ENCODE data around the gene ATP2B1.
A peak's percentile ranks its signal among the peaks of the same experiment; 100 is the strongest.

The ATP2B1 gene

DNA sequence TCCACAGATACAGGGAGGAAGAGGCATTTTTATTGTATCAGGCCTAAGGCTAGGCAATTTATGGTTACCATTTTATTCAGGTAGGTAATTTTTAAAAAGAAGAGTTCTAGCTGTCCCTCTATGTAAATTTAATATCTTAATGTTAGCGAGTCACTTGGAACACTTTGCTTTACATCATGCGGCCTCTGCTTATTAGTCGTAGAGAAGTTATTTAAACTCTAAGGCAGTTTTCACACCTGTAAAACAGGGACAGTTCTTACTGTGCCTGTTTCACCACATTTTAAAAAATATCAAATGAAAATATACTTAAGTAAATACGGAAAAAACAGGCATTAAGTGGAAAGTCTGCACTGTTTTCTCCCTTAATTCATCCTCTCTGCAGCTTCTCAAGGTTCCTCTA lies 111.4 kb downstream of the ATP2B1 start:
- FAIRE-seq: no peak
- DNase-seq (ENCODE audit: insufficient read length, low spot score): no peak
- no peak for TF ChIP-seq SPI1 (IDR thresholded peaks at IDR 0.05; ENCODE audit: low read depth, low read length)
- no peak for TF ChIP-seq PAX5 (IDR thresholded peaks at IDR 0.05; ENCODE audit: insufficient read depth, low read length, severe bottlenecking)
- TF ChIP-seq POU2F2 (IDR thresholded peaks at IDR 0.05; ENCODE audit: low read depth, low read length): no peak
- no peak for TF ChIP-seq POLR2A (IDR thresholded peaks at IDR 0.05; ENCODE audit: low read depth, low read length)
- TF ChIP-seq TAF1 (IDR thresholded peaks at IDR 0.05; ENCODE audit: low read depth, low read length): no peak
- no peak for TF ChIP-seq POLR2AphosphoS5 (IDR thresholded peaks at IDR 0.05; ENCODE audit: low read depth, low read length)

DNA sequence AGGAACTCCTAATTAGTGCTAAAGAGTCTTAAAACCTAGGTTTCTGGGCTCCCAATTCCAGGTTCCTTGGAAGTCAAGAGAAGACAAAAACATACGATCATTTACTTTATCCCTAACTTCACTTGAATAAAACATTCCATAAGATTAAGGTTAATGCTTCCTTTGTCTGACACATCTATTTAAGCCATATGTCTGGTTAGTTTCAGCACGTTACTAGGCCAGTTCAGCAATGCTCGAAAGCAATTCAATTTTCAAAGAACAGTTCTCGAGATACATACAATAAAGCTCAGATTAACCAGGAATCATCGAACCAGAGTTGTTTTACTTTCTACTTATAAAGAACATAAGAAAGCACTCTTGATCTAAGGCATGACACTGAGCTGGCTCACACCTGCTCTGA lies 114.8 kb downstream of the ATP2B1 start:
- TF ChIP-seq POLR2A (IDR thresholded peaks at IDR 0.05; ENCODE audit: low read depth, low read length) (no peak), SPI1 (IDR thresholded peaks at IDR 0.05; ENCODE audit: low read depth, low read length) (no peak), PAX5 (IDR thresholded peaks at IDR 0.05; ENCODE audit: insufficient read depth, low read length, severe bottlenecking) (no peak), TAF1 (IDR thresholded peaks at IDR 0.05; ENCODE audit: low read depth, low read length) (no peak), POU2F2 (IDR thresholded peaks at IDR 0.05; ENCODE audit: low read depth, low read length) (no peak), POLR2AphosphoS5 (IDR thresholded peaks at IDR 0.05; ENCODE audit: low read depth, low read length) (no peak)
- DNase-seq (ENCODE audit: insufficient read length, low spot score) (no peak), FAIRE-seq (no peak)

DNA sequence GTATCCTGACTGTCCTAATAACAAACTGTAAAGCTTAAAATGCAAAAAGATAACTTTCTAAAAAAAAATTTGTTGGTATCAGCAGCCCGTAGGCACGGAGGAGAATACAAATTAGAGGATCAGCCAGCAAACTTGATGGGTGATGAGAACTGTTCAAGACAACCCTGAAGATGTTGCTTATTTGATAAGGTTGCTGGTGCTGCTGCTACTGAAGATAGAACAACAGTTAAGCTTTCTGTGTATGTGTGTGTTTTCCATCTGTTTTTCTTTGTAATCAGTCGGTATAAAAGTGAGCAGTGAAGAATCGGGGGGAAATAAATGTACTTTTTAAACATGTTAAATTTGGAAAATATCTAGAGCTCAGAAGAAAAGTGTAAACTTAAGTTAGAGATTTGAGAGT lies 115.4 kb downstream of the ATP2B1 start:
- no peak for DNase-seq (ENCODE audit: insufficient read length, low spot score)
- no peak for FAIRE-seq
- TF ChIP-seq SPI1 (IDR thresholded peaks at IDR 0.05; ENCODE audit: low read depth, low read length) (no peak), PAX5 (IDR thresholded peaks at IDR 0.05; ENCODE audit: insufficient read depth, low read length, severe bottlenecking) (no peak), POU2F2 (IDR thresholded peaks at IDR 0.05; ENCODE audit: low read depth, low read length) (no peak), POLR2AphosphoS5 (IDR thresholded peaks at IDR 0.05; ENCODE audit: low read depth, low read length) (no peak), POLR2A (IDR thresholded peaks at IDR 0.05; ENCODE audit: low read depth, low read length) (no peak)

DNA sequence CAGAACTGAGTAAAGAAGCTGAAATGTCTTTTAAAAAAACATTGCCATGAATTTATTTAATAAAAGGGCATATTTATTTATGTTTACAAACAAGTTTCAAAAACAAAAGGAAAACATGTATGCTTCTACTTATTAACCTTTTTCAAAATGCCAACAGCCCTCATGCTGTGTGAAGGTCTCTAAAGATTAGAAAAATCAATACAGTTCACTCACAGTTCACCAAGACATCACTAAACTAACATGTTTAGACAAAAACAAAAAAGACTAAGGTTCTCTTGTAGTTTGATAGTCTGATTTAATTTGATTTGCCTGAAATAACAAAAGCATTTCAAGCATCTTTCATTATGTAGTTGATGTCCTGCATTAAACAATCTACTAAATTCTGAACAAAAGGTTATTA lies 118.9 kb downstream of the ATP2B1 start:
- TF ChIP-seq TAF1 (IDR thresholded peaks at IDR 0.05; ENCODE audit: low read depth, low read length): no peak
- TF ChIP-seq POU2F2 (IDR thresholded peaks at IDR 0.05; ENCODE audit: low read depth, low read length): no peak
- TF ChIP-seq POLR2AphosphoS5 (IDR thresholded peaks at IDR 0.05; ENCODE audit: low read depth, low read length): no peak
- no peak for TF ChIP-seq PAX5 (IDR thresholded peaks at IDR 0.05; ENCODE audit: insufficient read depth, low read length, severe bottlenecking)
- no peak for TF ChIP-seq SPI1 (IDR thresholded peaks at IDR 0.05; ENCODE audit: low read depth, low read length)
- TF ChIP-seq POLR2A (IDR thresholded peaks at IDR 0.05; ENCODE audit: low read depth, low read length): no peak
- DNase-seq (ENCODE audit: insufficient read length, low spot score) (no peak), FAIRE-seq (no peak)

DNA sequence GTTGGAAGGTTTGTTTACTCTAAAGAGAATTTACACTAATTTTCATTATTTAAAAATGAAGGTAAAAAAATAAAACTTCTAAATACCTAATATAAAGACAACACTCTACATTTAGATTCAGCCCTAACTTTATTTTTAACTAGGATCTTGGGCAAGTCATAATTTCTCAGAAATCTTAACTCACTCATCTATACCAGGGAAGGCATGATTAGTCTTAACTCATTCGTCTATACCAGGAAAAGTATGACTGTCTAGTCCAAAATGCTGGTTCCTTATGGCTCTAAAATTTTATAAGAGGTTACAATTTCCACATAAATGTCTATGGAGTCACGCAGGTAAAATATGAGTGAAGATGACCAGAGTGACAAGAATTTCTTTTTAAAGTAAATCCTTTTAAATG lies 130.1 kb downstream of the ATP2B1 start:
- FAIRE-seq: no peak
- no peak for DNase-seq (ENCODE audit: insufficient read length, low spot score)
- TF ChIP-seq PAX5 (IDR thresholded peaks at IDR 0.05; ENCODE audit: insufficient read depth, low read length, severe bottlenecking): no peak
- TF ChIP-seq POLR2AphosphoS5 (IDR thresholded peaks at IDR 0.05; ENCODE audit: low read depth, low read length): no peak

DNA sequence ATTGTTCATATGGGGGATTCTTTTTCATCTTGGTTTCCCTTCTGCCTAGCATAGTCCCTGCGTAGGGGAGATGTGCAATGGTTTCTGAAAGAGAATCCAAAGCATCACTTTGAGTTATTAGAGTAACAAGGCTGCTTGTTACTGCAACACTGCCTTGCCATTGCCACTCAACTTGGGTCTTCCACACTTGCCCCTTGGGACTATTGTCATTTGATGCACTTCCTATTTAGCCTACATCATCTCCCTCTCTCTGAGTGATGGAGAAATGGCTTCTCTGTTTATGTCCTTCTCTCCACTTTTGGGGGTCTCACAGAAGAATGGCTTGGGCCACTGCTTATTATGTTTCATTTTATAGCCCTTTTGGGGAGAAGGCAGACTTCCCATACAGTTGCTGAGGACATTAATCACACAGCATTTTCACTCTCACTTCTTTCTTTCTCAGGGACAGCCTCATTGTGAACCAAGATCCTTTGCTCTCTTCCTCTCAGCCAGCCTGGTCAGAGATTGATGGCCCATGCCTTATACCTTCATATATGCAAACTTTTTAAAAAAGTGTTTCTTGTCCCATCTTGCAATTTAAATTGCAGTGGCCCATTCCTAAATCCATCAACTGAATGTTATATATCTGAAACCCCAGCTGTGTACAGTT lies 131.9 kb downstream of the ATP2B1 start:
- no peak for DNase-seq (ENCODE audit: insufficient read length, low spot score)
- FAIRE-seq: peak; percentile 5
- TF ChIP-seq TAF1 (IDR thresholded peaks at IDR 0.05; ENCODE audit: low read depth, low read length) (no peak), SPI1 (IDR thresholded peaks at IDR 0.05; ENCODE audit: low read depth, low read length) (peak; percentile 16)

DNA sequence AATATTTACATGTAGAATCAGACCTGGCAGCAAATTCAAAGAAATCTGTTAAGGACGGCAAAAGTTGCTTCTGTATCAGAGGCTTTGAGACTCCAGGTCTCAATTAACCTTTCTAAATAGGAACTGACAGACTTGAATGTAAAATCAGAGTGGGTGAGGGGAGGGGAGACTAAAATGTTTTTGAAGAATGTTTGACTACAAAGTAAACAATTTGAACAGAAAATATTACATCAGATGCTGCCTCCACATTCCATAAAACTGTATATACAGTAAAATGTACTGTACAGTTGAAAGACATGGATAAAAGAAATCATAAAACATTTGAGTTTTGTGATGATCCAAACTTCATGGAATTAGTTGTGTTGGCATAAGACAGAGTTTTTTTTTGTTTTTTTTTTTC lies 133.3 kb downstream of the ATP2B1 start:
- FAIRE-seq (no peak), DNase-seq (ENCODE audit: insufficient read length, low spot score) (no peak)
- TF ChIP-seq SPI1 (IDR thresholded peaks at IDR 0.05; ENCODE audit: low read depth, low read length) (no peak), POLR2A (IDR thresholded peaks at IDR 0.05; ENCODE audit: low read depth, low read length) (no peak)

DNA sequence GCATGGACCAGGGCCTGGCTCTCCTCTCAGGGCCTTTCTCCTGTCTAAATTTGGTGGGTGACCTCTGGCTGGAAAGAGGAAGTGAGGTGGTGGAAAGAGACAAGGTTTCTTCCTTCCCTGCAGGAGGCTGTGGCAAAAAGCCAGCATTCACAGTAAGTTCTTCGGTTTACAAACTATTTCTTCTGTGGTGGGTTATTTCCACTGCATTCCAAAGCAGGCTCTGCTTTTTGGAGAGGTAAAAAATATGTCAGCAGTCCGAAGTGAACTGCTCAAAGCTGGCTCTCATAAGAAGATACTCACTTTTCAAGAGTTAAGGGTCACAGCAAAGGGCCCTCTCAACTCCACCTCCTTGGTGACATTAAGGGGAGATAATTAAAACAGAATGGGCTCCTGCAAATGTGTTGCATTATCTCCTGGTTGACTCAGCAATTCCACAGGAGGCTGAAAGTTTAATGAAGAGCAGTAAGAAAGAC lies 133.9 kb downstream of the ATP2B1 start:
- FAIRE-seq (no peak), DNase-seq (ENCODE audit: insufficient read length, low spot score) (no peak)
- TF ChIP-seq PAX5 (IDR thresholded peaks at IDR 0.05; ENCODE audit: insufficient read depth, low read length, severe bottlenecking) (no peak), POU2F2 (IDR thresholded peaks at IDR 0.05; ENCODE audit: low read depth, low read length) (no peak), POLR2A (IDR thresholded peaks at IDR 0.05; ENCODE audit: low read depth, low read length) (no peak), TAF1 (IDR thresholded peaks at IDR 0.05; ENCODE audit: low read depth, low read length) (no peak), SPI1 (IDR thresholded peaks at IDR 0.05; ENCODE audit: low read depth, low read length) (peak; percentile 89), POLR2AphosphoS5 (IDR thresholded peaks at IDR 0.05; ENCODE audit: low read depth, low read length) (no peak)

DNA sequence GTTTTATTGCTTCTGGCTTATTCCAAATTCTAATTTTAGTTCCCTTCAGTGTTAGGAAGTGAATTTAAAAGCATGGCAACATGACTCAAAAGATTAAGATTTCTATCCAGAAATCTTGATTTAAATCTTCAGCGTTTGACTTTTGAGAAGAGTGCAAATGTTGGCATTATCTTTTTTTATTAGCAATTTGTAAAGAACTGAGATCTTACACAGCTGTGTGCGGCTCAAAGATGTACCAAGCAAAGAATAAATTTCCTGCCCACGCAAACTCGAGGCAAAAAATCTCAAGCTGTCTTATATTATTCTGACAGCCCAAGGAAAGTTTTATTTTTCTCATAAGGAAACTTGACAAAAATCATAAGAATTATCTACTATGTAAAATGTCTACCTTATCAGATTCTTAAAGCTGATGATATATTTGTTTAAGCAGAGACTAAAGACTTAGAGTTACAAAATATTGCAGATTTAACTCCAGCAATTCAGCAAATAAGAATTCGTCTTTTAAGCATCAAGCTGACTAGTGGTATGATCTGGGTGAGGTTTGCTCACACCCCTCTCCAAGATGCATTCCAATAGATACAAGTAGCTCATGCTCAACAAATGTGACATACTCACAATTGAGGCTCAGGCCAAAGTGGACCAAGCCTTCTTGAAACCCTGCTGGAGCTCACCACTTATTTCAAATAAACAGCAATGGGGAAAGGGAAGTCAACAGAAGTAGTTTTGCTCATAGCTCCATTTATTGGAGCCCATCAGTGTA lies 135.4 kb downstream of the ATP2B1 start:
- no peak for FAIRE-seq
- TF ChIP-seq PAX5 (IDR thresholded peaks at IDR 0.05; ENCODE audit: insufficient read depth, low read length, severe bottlenecking): no peak
- no peak for TF ChIP-seq TAF1 (IDR thresholded peaks at IDR 0.05; ENCODE audit: low read depth, low read length)
- TF ChIP-seq POLR2AphosphoS5 (IDR thresholded peaks at IDR 0.05; ENCODE audit: low read depth, low read length): no peak
- TF ChIP-seq POU2F2 (IDR thresholded peaks at IDR 0.05; ENCODE audit: low read depth, low read length): no peak
- TF ChIP-seq POLR2A (IDR thresholded peaks at IDR 0.05; ENCODE audit: low read depth, low read length): no peak
- no peak for TF ChIP-seq SPI1 (IDR thresholded peaks at IDR 0.05; ENCODE audit: low read depth, low read length)

More for the DNA sequence above, 135.4 kb downstream of the ATP2B1 start:
- DNase-seq (ENCODE audit: insufficient read length, low spot score): no peak

Measured in GM12891 (cell line).